ENCODE results near the gene XPC. TPM values are rescaled to one million over a fixed set of nuclear protein-coding genes. Genes with fewer than 3 reads are reported as not detected.

Gene XPC
- total and polyA plus RNA-seq, 2 of the 8 experiments (the other 6 are each of a cell fraction or from before 2014, with no cell fraction given): 8.8 to 27.3 TPM

- ChIA-PET CTCF (ENCODE audit: partially characterized antibody) (interaction anchor here (0.6 to 11.1 kb wide), 13 partner anchors 10 to 714 kb away, joined by 3 to 157 read pairs (median 4); no protein-coding TSS in a partner anchor), POLR2A (ENCODE audit: partially characterized antibody) (interaction anchor here (0.8 to 2.7 kb wide), 2 partner anchors 10 to 24 kb away, joined by 3 to 12 read pairs; no protein-coding TSS in a partner anchor)
- H3K14ac ChIP-seq (ENCODE audit: insufficient read length): no peak overlapping the region
Observed at GRCh38 chr3:14213066-14213774, 34.8 kb upstream of the XPC start.

More at GRCh38 chr3:14213066-14213774, 34.8 kb upstream of the XPC start:
- no peaks in the 10 kb centered on the region for H4K20me1 ChIP-seq (replicated peaks in 1 of 2; ENCODE audit: control insufficient read depth in 1 of 2, insufficient read depth in 2 of 2, low read length in 2 of 2)
- TF ChIP-seq CBX8 (IDR thresholded peaks at IDR 0.05; ENCODE audit: borderline replicate concordance, low read depth, low read length): no peak
- H2AFZ ChIP-seq (ENCODE audit: low read length): no peak overlapping the region
- H2BK15ac ChIP-seq (ENCODE audit: low read length): no peak overlapping the region
- DNase-seq (ENCODE audit: low read depth in 1 of 2, low spot score in 2 of 2) (no peak), FAIRE-seq (no peak)
- no peak overlapping the region for H3K23ac ChIP-seq (ENCODE audit: insufficient read length)
- no peaks in the 10 kb centered on the region for H3K36me3 ChIP-seq (ENCODE audit: control insufficient read depth in 2 of 4, insufficient read depth in 4 of 4, low read length in 3 of 4)
- H2BK12ac ChIP-seq (ENCODE audit: low read depth, low read length): no peak overlapping the region
- H3K18ac ChIP-seq (ENCODE audit: extremely low read depth, low read length): no peak overlapping the region
- no peak overlapping the region for H2BK20ac ChIP-seq (ENCODE audit: low read length)
- no peaks in the 10 kb centered on the region for H3K79me1 ChIP-seq (ENCODE audit: low read depth, low read length)
- 91% methylated on average over 7 of the region's 7 CpGs; no CpG with 5 or more reads in 1 of the 2 experiments for WGBS, 2 experiments (ENCODE audit: extremely low coverage in 1 of 2, insufficient coverage in 1 of 2, insufficient read length in 1 of 2, insufficient replicate concordance in 2 of 2, low coverage in 1 of 2, low lambda C conversion rate in 2 of 2, missing lambda C conversion rate in 1 of 2)
- no peak overlapping the region for H3K4me2 ChIP-seq (ENCODE audit: insufficient read depth in 1 of 2, low read depth in 2 of 2, low read length in 2 of 2)
- no peaks in the 10 kb centered on the region for H3K9me3 ChIP-seq (ENCODE audit: insufficient read depth in 2 of 2, low read depth in 1 of 2, low read length in 1 of 2)
- no peaks in the 10 kb centered on the region for H3K79me2 ChIP-seq (ENCODE audit: control insufficient read depth in 1 of 2, insufficient read depth in 2 of 2, low read length in 2 of 2)
- H4K91ac ChIP-seq (replicated peaks; ENCODE audit: insufficient read length, low read length): no peak overlapping the region
- H3K4ac ChIP-seq (replicated peaks; ENCODE audit: insufficient read length, low read depth, low read length): no peak overlapping the region
- no peak overlapping the region for H4K8ac ChIP-seq (ENCODE audit: extremely low read depth, insufficient read depth, low read length)
- peaks cover 0 to 2% (median 0%) of the 10 kb centered on the region in 4 experiments; a peak in 3 of 7 replicates for H3K4me1 ChIP-seq (replicated peaks in 1 of 4; ENCODE audit: control insufficient read depth in 3 of 4, insufficient read depth in 4 of 4, low read length in 3 of 4)
- no peak overlapping the region for H2BK5ac ChIP-seq (ENCODE audit: low read depth, low read length)
- H3K56ac ChIP-seq (replicated peaks; ENCODE audit: insufficient read length, low read depth, low read length): no peak overlapping the region
- H3K4me3 ChIP-seq (ENCODE audit: extremely low read depth in 1 of 4, insufficient read depth in 2 of 4, low read depth in 3 of 4, low read length in 4 of 4): no peak overlapping the region
- no peak overlapping the region for H3K9ac ChIP-seq (replicated peaks in 1 of 4; ENCODE audit: extremely low read depth in 1 of 4, low read depth in 3 of 4, low read length in 3 of 4)
- H3K27me3 ChIP-seq (replicated peaks in 1 of 4; ENCODE audit: control insufficient read depth in 3 of 4, extremely low read depth in 1 of 4, insufficient read depth in 3 of 4, low read length in 3 of 4): no peaks in the 10 kb centered on the region
- H2AK5ac ChIP-seq (ENCODE audit: low read depth, low read length): no peak overlapping the region
- no peak overlapping the region for H2BK120ac ChIP-seq (replicated peaks; ENCODE audit: low read depth, low read length)
- no peaks in the 10 kb centered on the region for H3K23me2 ChIP-seq (ENCODE audit: low read depth, low read length)
- H3K27ac ChIP-seq (ENCODE audit: low read depth, low read length): no peak overlapping the region
- H4K5ac ChIP-seq (ENCODE audit: insufficient read length, low read depth, low read length): no peak overlapping the region

Measured in H1 (cell line).